ENCODE data around the gene SLC45A3.

The SLC45A3 gene

DNA sequence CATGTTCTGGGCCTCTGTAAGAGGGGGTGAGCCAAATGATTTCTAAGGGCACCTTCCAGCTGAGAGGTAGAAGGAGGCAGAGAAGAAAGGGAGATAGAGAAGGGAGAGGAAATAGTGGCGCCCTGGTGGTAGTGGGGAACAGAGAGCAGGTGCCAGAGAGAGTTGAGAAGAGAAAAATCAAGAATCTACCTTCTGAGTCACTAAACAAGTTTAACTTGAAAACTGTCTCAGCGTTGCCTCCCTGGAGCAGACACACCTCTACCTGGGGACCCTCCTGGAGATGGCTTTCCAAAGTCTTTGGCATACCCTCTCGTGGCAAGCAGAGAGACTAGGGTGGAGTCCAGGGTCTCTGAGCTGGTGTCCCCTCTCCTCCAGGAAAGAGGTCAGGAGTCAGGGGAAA lies 1.1 kb upstream of the SLC45A3 start:
- peak overlapping the region; percentile 60 for H3K27ac ChIP-seq
- TF ChIP-seq, protein P1, sequence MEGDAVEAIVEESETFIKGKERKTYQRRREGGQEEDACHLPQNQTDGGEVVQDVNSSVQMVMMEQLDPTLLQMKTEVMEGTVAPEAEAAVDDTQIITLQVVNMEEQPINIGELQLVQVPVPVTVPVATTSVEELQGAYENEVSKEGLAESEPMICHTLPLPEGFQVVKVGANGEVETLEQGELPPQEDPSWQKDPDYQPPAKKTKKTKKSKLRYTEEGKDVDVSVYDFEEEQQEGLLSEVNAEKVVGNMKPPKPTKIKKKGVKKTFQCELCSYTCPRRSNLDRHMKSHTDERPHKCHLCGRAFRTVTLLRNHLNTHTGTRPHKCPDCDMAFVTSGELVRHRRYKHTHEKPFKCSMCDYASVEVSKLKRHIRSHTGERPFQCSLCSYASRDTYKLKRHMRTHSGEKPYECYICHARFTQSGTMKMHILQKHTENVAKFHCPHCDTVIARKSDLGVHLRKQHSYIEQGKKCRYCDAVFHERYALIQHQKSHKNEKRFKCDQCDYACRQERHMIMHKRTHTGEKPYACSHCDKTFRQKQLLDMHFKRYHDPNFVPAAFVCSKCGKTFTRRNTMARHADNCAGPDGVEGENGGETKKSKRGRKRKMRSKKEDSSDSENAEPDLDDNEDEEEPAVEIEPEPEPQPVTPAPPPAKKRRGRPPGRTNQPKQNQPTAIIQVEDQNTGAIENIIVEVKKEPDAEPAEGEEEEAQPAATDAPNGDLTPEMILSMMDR (IDR thresholded peaks at IDR 0.05) = no peak
- TF ChIP-seq ZFX (IDR thresholded peaks at IDR 0.05; ENCODE audit: borderline replicate concordance) = no peak

DNA sequence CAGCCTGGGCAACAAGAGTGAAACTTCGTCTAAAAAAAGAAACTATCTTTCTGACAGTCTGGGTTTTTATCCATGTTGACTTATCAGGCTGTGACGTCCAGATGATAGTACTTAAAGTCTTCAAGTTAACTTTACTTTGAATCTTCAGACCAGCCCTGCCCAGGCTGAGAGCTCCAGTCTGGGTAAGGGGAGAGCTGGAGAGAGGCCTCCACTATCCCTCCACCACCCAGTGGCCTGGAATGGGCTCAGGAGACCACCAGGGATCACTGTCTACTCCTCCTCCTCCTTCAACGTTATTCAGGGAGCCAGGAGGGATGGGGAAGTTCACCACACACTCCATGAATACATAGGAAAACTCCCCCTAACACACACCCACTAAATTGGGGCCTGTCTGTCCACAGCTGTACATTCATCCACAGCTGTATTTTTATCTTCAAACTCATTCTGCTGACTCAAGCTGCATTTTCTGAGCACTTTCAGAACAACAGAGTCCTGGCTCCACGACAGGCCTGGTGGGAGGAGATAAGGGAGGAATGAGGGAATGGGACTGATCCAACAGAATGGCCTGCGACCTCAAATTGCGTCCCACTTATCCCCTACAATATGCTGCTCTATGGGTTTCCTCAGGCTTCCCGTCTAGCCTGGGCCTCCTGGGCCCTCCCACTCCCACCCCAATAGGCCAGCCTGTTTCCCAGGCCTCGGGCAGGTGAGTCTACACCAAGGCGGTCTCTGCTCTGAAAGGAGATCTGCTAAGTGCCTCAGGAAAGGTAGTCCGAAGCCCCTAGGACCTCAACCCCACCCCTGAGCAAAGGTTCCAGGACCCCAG lies 1.8 kb downstream of the SLC45A3 start:
- H3K27ac ChIP-seq = peak overlapping the region; percentile 60
- no peak for TF ChIP-seq ZFX (IDR thresholded peaks at IDR 0.05; ENCODE audit: borderline replicate concordance)
- TF ChIP-seq, protein P1 (IDR thresholded peaks at IDR 0.05) = no peak

DNA sequence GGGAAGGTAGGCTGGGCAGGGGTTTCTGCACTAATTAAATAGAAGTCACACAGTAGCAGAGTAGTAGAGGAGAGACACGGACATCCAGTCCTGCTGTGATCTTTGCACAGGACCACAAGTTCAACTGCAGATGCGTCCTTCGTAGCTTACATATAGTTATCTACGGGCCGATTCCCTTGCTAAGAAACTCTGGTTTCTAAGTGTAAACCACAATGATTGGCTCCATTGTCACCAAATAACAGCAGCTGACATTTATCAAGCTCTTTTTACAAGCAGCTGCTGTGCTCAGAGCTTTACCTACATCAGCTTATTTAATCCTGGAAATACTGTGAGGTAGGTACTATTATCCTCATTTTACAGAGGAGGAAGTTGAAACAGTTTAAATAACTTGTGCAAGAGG lies 3.1 kb downstream of the SLC45A3 start:
- TF ChIP-seq, protein P1 (IDR thresholded peaks at IDR 0.05) = no peak
- no peak for TF ChIP-seq ZFX (IDR thresholded peaks at IDR 0.05; ENCODE audit: borderline replicate concordance)
- H3K27ac ChIP-seq = peak overlapping the region; percentile 15; the same call in 1 of the 2 replicates

DNA sequence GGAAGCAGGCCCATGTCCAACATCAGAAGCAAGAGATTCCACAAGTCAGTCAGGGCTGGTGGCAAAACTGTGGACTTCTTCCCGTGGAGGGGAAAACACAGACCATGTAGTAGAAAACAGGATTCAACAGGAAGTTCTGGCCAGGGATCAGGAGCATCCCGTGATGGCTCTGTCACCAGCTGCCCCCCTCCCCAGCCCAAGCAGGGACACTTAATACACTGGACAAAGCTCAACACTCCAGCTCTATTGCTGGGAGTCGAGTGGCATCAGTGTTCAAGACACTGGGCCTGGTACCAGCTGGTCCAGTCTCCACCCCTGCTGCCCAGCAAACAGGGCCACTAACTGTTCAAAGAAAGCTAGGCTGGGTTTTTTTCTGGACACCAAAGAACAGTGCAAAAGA lies 3.7 kb downstream of the SLC45A3 start:
- peak overlapping the region; percentile 15; the same call in 1 of the 2 replicates for H3K27ac ChIP-seq
- TF ChIP-seq, protein P1 (IDR thresholded peaks at IDR 0.05) = no peak
- no peak for TF ChIP-seq ZFX (IDR thresholded peaks at IDR 0.05; ENCODE audit: borderline replicate concordance)

DNA sequence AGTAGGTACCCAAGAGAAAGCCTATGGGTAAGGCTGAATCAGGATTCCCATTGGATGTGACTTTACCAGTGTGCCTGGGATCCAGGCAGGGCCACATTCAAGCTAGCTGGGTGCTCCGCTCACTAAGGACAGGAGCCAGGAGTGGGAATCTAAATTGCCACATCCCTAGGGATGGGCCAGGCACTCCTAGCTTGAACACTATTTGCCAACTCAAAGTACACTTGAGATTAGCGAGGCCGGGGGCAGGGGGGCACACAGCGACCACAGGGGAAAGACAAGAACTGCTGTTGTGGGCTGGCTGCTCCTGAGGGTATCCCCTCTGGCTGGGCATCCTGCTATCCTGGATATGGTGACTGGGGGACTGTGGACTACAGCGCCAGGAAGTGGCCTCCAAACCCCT lies 4.3 kb downstream of the SLC45A3 start:
- no peak for TF ChIP-seq ZFX (IDR thresholded peaks at IDR 0.05; ENCODE audit: borderline replicate concordance)
- H3K27ac ChIP-seq = peak overlapping the region; percentile 15; the same call in 1 of the 2 replicates

DNA sequence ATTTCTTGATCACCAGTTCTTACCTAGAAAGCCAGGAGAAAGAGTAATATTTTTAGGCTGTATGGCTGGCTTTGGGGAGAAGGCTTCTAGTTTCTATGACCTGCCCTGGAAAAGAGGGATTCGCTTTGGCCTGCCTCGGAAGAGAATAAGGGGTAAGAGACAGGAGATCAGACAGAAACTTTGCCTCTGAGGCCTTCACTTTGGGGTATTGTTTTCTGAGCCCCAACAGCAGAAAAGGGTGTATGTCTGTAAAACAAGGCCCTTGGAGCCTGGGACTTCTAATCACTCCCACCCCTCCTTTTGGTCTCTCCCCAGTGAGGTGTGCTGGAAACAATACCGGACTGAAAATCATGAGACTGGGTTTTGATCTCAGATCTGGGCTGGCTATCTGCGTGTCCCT lies 5.1 kb downstream of the SLC45A3 start:
- TF ChIP-seq ZFX (IDR thresholded peaks at IDR 0.05; ENCODE audit: borderline replicate concordance) = no peak
- TF ChIP-seq, protein P1 (IDR thresholded peaks at IDR 0.05) = no peak
- H3K27ac ChIP-seq = no peak overlapping the region; the same call in 1 of the 2 replicates

DNA sequence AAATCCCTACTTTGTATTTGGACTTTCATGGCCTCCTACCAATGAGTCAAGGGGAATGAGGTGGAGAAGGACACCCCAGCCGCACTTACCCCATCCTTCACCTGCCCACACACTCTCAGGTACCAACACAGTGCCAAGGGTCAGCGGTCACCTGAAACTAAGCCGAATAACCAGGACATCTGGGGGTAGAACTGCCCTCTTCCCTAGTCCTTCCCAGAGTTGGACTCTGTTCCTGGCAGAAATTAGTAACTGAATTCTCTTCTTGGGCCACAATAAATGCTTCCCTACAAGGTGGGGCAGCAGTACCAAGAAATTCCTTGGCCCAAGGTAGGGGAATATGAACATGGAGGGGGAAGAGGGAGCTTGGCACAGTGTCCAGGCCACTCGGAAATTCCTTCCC lies 7.3 kb downstream of the SLC45A3 start:
- H3K27ac ChIP-seq = peak overlapping the region; percentile 31

More for the DNA sequence above, 7.3 kb downstream of the SLC45A3 start:
- no peak for TF ChIP-seq ZFX (IDR thresholded peaks at IDR 0.05; ENCODE audit: borderline replicate concordance)
- TF ChIP-seq, protein P1 (IDR thresholded peaks at IDR 0.05) = no peak
